Left colon (tissue), 2 donors: Measurements from ENCODE around the gene MRPS23. TPM values are rescaled to one million over a fixed set of nuclear protein-coding genes. Genes with fewer than 3 reads are reported as not detected.

Experiments
- ATAC-seq: fragments of 200-7000 bp; cut with Tn5 transposase; one replicate; pipeline ENCODE4 v1.9.1; 2020; ENCODE audit warnings: mild to moderate bottlenecking, moderate library complexity
- DNase-seq, 2 donors: peaks; one replicate each; pipeline ENCODE4 v3.0.0-alpha.2; 2020
- intact Hi-C, 2 donors: fragments of 100-400 bp; cut with DNase I in 1 of 2; cut with micrococcal nuclease in 1 of 2; formaldehyde crosslinking; loops; one replicate each; pipeline versions ENCODE4 v1.11.2 to v1.14.0; 2022; cut with DNase I, micrococcal nuclease
- long read RNA-seq: library from polyadenylated mRNA; unstranded; transcript quantifications from one replicate; pipeline ENCODE4 v2.0.0, GENCODE V29; 2021
- total RNA-seq, 2 donors: library from RNA; stranded (reverse); fragmentation: NEBNext Ultra II Directional; extraction: Animal tissue kit (Norgen Biotek cat#: 25700); gene quantifications; one replicate each; pipeline ENCODE4 v1.2.1, GENCODE V29; 2021
- donor health status: DM: no; HTN: no; CAD: no.
- donor health status: DM: yes; HTN: yes; CAD: no.

Gene MRPS23
- total RNA-seq, result 10 to 100 TPM; 18.0 to 21.3 TPM
- long read RNA-seq, full-length matches to known transcripts, result 16 of 16 reads
- long read RNA-seq, partial matches to known transcripts, result 0 of 16 reads
- long read RNA-seq, other reads (novel, unspliced or antisense), result 0 of 16 reads

DNA sequence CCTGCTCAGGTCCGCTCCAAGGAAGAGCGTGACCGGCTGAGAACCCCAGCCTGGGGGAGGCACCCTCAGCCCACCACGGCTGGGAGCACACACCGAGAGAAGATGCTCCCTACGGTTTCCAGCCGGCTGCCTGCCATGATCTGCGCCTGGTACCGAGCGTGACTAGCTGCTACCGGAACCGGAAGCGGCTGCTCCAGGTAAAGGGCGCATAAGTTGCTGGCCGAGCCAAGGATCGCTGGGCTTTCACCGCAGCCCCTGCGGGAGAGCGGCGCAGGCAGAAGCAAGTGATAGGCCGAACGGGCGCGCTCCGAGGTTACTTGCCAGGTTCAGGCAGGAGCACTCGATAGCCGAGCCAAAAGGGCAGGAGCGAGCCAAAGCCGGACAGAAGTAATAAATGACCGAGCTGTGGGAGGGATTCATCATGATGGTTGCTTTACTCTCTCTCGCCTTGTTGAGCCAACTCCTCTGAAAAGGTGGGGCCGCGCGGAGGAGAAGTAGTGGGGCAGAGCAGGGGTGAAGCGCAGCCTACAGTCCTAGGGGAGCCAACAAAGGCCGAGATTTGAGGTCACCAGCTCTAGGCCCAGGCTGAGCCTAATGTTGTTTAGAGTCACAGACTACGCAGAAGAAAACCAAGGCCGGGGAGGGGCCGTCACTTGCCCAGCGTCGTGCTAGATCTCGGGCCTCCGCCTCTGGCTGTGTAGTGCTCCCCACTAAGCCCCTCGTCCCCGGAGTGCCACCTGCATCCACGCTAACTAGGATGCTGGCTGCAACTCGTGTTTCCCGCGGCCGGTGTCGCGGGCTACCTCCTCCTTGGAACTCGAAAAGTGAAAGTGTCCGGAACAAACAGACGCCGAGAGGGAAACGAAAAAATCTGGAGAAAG, at the start of gene MRPS23:
Gene MRPS23 (minus strand): TSS at position 171 of the 881 bp plus-strand sequence. CDS start 34 bp downstream, at position 137.
- intact Hi-C loops, result no loop called here
- ATAC-seq (peak; percentile 89), DNase-seq (peak; percentile 97 to 99)

DNA sequence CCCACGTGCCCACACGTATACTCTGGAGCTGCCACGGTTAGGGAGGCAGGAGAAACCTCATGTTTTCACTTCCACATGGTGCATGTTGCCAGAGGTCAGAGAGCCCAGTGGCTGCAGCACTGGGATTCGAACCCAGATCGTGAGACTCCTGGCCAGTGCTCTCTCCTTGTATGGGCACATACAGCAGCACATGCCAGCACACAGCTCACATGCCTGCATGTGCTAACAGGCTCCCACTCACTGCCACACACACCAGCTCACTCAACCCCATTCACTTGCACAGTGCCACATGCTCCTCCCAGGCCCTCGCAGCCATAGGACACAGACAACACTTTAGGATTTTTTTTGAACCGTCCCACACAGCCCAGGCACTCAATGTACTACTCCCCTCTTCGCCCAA, 49.5 kb upstream of the MRPS23 start:
- peak; percentile 7 for ATAC-seq
- intact Hi-C loops, result loop anchor here in 1 of 2 donors (10.0 kb wide), 1 partner anchor 85 kb away; the partner anchor contains the start of gene VEZF1
- no peak for DNase-seq

DNA sequence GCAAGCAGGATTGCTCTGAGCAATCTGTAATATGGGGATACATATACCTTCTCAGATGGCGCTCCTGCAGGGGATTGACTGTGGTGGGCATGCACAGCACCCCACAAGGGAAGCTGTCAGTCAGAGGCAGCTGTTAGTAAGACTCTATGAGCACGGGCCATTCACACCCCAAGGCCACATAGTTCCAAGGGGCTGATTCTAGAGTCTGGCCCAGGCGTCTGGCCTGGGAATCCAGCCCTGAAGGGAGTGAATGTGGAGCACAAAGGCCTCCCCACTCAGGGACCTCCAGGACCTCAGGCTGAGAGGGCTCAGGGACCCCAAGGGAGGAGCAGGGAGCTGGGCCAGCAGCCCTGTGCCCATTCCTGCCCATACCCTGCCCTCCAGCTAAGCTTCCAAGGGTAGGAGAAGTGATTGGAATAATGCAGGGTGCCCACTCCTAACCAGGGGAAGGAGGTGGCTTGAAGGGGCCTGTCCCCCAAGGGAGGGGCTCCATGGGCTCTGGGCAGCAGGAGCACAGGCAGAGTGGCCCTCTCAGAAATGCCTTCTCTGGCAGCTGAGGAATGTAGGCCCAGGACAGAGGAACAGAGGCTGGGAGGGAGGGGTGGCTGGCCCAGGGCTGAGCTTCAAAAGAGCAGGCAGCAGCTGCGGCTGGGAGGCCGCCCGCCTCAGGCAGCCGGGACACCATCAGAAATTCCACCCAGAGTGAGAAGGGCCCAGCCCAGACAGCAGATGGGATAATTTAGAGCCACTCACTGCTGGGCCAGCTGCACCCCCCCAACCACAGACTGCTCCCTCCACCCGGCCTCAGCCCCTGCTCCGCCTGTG, 48.9 kb upstream of the MRPS23 start:
- intact Hi-C loops, result loop anchor here in 1 of 2 donors (10.0 kb wide), 1 partner anchor 86 kb away; the partner anchor contains the start of gene VEZF1
- DNase-seq, result peak; percentile 58
- peak; percentile 3 for ATAC-seq

DNA sequence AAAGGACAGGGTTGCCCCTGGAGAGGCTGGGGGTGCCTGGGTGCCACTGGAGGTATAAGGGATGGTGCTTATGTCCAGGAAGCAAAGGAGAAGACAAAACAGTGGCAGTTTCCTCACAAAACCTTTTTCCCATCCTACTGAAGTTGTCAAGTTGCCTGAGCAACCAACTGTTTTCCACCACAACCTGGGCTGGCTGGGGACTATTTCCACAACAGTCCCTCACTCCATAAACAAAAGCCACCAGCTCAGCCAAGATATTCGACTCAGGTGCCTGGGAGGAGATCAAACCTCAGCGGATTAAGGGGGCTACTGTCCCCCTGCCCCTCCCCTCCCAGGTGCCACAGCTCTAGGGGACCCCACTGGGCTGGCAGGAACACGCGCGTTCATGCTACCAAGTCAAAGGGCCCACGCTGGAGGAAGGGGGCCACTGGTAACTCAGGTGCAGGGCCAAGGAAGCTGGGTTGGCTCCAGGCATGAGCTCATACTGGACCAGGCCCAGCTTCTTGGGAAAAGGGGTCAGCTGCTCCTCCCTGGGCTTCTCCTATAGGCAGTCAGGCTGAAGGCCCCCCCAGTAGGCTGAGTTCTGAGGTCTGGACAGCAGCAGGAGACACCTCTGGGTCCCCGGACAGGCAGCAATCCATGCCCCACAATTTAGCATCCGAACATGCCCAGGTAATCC, 45.7 kb upstream of the MRPS23 start:
- DNase-seq, result no peak
- intact Hi-C loops, result loop anchor here in 1 of 2 donors (10.0 kb wide), 1 partner anchor 89 kb away; the partner anchor contains the start of gene VEZF1

DNA sequence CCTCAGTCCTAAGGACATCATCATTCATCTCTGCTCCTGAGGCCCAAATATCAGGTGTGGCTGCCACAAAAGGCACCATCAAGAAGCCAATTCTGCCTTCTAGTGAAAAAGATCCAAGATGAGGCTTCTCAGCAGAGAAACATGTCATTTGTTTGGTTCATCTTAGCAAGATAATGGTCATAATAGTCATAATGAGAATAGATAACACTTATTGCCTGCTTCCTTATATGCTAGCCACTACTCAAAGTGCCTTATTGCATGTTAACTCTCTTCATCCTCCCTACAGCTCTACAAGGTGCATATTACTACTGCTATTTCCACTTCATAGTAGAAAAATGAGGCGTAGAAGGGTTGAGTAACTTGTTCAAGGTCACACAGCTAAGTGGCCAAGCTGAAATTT, 45.0 kb upstream of the MRPS23 start:
- no peak for DNase-seq
- intact Hi-C loops, result loop anchor here in 1 of 2 donors (5.0 to 10.0 kb wide), 2 partner anchors 57 to 90 kb away; partner anchors contain the start of gene VEZF1

More for the DNA sequence above, 45.7 kb upstream of the MRPS23 start:
- no peak for ATAC-seq

DNA sequence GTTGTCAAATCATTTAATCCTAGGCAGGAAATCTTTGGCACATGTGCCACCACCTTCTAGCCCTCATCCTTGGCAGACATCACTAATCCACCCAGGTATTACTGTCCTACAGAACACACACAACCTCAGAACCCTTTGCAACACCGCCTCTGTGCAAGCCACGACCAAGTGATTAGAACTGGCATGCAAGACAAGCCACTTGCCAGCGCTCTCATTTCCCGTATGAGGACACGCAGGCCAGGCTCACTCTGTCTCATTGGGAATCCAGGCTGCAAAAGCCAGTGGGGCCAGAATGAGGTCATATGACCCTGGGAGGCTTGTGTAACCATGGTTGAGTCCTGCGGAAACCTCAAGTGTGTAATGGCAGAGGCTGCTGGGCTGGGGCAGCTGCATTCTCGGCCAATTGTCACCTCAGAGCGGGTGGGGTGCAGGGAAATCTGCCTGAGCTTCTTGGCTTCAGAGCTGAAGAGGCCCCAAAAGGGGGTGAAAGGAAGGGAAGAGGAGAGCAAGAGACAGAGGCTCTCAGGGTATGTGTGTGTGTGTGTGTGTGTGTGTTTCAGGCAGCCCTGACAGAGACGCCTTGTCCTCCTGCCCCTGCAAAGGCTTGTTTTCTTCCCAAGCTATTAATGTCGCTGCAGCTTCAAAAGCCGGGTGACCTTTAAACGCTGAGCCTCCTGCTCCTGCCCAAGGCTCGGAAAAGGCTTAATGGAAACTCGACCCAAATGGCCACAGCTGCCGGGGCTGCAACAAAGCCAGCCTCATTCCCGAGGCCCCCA, 43.2 kb upstream of the MRPS23 start:
- ATAC-seq, result peak; percentile 66
- intact Hi-C loops, result loop anchor here in 1 of 2 donors (5.0 to 10.0 kb wide), 2 partner anchors 59 to 92 kb away; partner anchors contain the start of gene VEZF1

More for the DNA sequence above, 45.0 kb upstream of the MRPS23 start:
- no peak for ATAC-seq

DNA sequence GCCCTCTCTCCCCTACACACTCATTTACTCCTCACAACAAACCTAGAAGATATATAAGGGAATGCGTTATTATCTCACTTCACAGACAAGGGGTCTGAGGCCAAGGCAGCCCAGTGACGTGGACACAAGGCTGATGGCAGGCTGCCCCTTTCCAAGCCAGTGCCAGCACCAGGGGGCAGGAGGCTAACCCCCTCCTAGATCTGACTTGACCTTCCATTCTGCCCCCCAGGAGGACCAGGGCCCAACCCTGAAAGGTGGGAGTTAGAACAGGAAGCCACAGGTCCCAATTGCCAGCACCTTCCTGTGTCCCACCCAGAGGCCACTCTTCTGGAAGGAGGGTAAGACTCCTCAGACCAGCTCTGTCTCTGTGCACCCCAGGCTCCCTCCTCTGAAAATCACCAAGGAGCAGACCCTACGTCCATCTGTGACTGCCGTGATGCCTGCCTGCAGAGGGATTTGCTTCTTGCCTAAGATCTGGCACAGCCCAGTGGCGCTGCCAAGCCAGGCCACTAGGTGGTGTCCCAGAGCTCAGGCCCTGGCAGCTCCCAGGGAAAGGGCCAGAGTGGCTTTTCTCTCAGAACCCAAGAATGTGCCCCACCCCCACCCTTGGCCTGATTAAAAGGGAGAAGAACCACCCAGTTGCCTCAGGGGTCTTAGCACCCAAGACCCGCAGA, 42.4 kb upstream of the MRPS23 start:
- ATAC-seq (peak; percentile 82), DNase-seq (peak; percentile 79 to 90)
- intact Hi-C loops, result loop anchor here in 1 of 2 donors (5.0 to 10.0 kb wide), 2 partner anchors 60 to 93 kb away; partner anchors contain the start of gene VEZF1

More for the DNA sequence above, 43.2 kb upstream of the MRPS23 start:
- DNase-seq, result peak; percentile 69 to 90

DNA sequence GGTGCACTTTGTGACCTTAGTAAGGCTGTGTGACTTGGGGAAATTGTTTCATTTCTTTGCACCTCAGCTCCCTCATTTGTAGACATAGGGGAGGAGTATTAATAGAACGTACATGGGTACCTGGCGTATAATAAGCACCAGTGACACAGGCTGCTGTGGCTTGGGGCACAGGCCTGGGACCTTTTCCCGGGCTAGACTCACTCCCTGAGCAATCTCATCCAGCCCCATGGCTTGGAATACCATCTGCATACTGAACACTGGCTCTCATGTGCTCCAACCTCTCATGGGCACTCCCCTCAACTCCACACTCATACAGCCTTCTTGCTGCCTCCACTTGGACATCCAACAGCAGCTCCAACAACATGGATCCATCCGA, 41.0 kb upstream of the MRPS23 start:
- DNase-seq, result no peak

DNA sequence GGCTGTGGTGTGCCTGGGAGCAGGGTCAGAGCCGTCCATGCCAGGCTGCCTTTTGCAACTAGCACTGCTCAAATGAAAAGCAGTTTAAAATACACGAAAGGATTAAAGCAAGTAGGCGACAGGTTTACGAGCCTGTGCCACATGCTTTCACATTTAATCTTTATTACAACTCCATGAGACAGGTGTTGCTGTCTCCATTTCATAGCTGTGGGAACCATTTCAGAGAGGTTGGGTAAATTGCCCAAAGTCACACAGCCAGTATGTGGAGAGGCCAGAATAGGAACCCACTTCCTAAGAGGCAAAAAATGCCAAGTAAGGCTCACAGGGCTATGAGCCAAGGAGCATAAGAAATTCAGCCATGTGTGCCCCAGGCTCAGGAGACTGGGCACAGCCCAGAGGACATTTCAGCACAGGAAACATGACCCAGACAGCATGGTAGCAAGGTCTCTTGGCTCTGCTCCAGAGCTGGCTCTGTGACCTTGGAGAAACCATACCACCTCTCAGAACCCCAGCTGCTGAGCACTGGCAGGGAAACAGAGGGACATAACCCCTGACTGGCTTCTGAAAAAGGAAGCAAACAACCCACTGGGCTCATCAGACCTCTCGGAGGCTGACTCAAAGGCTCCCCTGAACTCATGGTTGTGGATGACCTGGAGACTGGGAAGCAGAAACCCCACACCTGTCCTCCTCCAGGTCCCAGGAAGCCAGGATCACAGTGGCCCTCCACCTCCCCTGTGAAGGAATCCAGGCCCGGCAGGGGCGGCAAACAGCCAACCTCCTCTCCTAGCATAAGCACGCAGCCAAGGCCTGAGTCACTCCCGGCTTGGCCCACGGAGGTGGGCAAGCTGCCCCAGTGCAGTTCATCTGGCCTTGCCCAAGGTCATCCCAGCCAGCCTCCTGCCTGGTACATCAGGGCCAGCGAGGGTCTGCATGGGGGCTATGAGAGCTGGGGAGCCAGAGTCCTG, 40.3 kb upstream of the MRPS23 start:
- DNase-seq, result peak; percentile 69 to 74
- intact Hi-C loops, result loop anchor here in 1 of 2 donors (5.0 to 10.0 kb wide), 2 partner anchors 62 to 95 kb away; partner anchors contain the start of gene VEZF1
- ATAC-seq, result no peak

More for the DNA sequence above, 41.0 kb upstream of the MRPS23 start:
- ATAC-seq, result no peak
- intact Hi-C loops, result loop anchor here in 1 of 2 donors (5.0 to 10.0 kb wide), 2 partner anchors 61 to 94 kb away; partner anchors contain the start of gene VEZF1

DNA sequence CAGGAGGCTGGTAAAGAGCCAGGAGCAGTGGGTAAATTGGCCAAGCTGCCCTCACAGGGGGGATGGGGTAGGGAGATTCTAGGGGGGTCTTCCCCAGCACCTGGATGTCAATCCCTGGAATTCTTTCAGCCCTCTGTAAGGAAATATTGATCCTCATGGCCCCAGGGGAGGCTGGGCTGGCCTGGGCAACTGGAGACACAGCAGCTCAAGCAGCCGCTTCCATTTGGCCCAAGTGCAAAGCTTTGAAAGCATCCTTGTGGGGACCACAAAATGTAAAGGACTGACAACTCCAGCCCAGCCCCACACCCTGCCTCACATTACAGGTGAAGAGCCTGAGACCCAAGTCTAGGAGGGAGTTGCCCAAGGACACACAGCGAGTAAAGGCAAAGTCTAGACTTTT, 39.4 kb upstream of the MRPS23 start:
- no peak for ATAC-seq
- DNase-seq, result no peak
- intact Hi-C loops, result no loop called here

DNA sequence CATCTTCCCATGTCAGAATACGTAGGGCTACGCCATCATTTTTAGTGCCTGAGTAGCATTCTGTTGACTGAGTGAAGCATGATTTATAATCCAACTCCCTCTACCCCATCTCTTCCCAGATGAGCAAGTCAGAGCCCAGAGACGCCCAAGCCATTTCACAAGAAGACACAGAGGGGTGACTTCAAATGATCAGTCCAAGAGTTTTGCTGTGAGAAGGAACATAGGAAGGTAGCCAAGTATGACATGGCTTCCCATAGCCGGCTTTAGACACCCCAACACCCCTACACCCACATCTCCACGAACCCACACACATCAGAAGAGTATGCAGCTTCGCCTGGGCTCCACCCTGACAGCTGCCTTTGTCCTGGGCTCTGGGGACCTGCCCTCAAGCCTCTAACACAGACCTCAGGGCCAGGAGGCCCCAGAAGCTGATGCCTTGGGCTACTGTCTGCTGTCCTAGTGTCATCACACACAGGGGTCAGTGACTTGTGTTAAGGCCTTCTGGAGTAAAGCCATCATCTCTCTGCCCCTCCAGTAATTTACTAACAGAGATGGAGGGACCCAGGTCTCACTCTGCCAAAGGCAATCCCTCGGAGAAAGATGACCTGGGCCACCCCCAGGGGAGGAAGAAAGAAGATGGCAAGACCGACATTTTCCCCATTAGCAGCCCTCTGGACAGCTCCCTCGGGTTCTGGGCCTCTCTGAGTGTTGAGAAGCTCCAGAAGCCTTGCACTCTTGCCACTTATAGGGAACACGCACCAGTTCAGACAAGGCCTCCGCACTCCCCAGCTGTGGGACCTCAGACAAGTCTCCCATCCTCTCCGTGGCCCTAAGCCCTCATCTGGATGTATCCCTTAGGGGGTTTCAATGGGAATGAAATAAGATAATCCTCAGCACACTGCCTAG, 38.7 kb upstream of the MRPS23 start:
- no peak for DNase-seq
- intact Hi-C loops, result no loop called here
- ATAC-seq, result no peak

DNA sequence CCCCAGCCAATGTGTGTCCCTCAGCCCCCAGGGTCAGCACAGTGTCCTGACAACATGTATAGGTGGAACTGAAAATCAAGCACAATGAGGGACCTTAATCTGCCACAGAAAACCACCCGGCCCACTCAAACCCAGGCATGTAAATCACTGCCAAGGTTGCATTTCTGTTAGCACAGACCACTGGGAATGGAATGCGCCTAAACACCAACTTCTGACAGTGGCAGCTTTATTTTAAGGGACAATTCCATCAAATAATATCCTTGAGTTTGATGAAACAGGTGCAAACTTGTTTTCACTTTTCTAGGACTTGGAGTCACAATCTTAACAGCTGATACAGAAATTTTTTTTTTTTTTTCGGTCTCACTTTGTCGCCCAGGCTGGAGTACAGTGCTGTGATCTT, 37.3 kb upstream of the MRPS23 start:
- intact Hi-C loops, result no loop called here
- no peak for DNase-seq
- ATAC-seq, result no peak

DNA sequence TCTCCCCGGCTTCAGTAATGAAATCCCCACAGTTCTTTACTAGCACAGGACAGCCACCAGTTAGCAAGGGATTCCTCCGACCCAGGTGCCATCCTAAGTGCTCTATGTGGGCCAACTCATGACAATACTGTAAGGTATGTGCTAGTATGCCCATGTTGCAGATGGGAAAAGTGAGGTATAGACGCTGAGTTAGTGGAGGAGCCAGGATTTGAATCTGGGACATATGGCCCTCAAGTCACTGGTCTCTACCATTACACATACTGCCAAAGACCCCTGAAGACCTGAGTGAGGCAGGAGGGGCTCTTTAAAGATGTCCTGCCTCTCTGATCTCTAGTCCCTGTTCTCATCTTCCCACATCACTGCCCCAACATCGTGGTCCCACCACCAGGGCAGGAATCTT, 36.2 kb upstream of the MRPS23 start:
- intact Hi-C loops, result no loop called here
- no peak for ATAC-seq
- no peak for DNase-seq

DNA sequence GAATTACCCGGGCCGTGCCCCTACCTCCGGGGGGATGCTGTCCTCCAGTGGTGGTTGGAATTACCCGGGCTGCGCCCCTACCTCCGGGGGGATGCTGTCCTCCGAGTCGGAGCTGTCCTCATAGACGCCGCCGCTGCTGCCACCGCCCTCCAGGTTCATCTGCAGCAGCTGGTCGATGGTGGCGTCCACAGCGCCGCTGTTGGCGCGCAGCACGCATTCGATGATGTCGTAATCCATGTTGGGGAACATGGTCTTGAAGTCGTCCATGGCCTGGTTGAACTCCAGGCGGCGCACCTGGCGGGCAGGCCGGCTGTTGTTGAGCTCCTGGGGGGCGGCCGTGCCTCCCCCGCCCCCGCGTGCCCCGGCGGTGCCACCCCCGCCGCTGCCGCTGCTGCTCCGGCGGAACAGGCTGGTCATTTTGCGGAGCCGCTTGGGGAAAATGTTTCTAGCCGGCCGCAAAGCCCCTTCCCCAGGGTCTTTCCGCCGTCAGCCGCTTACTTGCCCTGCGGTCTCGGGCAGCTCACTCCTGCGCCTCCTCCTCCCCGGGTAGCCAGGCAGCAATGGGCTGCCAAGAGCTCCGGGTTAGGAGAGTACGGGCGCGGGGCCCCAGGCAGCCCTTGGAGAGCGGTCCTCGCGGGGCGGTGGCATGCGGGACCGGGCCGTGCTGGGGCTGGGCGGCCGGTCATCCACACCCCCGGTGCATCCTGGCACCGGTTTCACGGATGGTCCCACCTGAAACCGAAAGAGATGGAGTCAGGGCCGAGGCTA, 35.5 kb upstream of the MRPS23 start:
- intact Hi-C loops, result no loop called here
- no peak for ATAC-seq
- no peak for DNase-seq
